Measurements from ENCODE around the gene CD72.

The CD72 gene

DNA sequence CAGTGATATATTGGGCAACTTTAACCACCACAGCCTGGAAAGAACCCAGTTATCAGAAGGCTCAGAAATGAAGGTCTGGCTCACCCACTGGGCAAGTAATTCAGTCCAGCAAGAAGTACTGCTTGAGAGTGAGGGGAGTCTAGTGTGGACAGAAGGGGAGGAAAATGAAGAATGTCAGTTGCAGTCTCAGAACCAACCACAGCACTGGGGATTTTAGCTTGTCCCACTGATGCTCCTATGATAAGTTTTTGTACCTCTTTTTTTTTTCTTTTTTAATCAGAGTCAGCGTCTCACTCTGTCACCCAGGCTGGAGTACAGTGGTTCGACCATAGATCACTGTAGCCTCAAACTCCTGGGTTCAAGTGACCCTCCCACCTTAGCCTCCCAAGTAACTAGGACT lies 9.4 kb upstream of the CD72 start:
- DNase-seq (ENCODE audit: low read depth): no peak
- no peak overlapping the region for H3K4me3 ChIP-seq (ENCODE audit: low read depth, low read length)
- TF ChIP-seq, protein P1, sequence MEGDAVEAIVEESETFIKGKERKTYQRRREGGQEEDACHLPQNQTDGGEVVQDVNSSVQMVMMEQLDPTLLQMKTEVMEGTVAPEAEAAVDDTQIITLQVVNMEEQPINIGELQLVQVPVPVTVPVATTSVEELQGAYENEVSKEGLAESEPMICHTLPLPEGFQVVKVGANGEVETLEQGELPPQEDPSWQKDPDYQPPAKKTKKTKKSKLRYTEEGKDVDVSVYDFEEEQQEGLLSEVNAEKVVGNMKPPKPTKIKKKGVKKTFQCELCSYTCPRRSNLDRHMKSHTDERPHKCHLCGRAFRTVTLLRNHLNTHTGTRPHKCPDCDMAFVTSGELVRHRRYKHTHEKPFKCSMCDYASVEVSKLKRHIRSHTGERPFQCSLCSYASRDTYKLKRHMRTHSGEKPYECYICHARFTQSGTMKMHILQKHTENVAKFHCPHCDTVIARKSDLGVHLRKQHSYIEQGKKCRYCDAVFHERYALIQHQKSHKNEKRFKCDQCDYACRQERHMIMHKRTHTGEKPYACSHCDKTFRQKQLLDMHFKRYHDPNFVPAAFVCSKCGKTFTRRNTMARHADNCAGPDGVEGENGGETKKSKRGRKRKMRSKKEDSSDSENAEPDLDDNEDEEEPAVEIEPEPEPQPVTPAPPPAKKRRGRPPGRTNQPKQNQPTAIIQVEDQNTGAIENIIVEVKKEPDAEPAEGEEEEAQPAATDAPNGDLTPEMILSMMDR (IDR thresholded peaks at IDR 0.05; ENCODE audit: control insufficient read depth, extremely low read depth, insufficient read depth): no peak

DNA sequence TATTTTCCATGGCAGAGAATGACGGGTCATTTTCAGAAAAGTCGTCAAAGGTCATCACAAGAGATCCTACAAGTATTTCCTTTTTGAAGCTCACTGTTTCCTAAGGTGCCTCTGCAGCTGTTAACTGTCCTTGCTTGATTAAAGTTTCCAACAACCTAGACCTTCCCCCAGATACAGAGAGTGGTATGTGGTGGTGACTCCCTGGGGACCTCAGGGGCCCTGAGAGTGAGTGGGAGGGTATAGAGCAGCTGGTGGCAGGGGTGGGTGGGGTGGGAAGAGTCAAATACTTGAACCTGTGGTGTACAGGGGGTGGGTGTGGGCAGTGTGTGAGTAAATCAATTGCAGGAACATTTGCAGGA lies 1.6 kb upstream of the CD72 start:
- no peak overlapping the region for H3K4me3 ChIP-seq (ENCODE audit: low read depth, low read length)
- no peak for DNase-seq (ENCODE audit: low read depth)
- TF ChIP-seq, protein P1 (IDR thresholded peaks at IDR 0.05; ENCODE audit: control insufficient read depth, extremely low read depth, insufficient read depth): no peak

- TF ChIP-seq, protein P1 (IDR thresholded peaks at IDR 0.05; ENCODE audit: control insufficient read depth, extremely low read depth, insufficient read depth): no peak
- no peak overlapping the region for H3K4me3 ChIP-seq (ENCODE audit: low read depth, low read length)
- no peak for DNase-seq (ENCODE audit: low read depth)
Measured at GRCh38 chr9:35618854-35619799, 914 bp upstream of the CD72 start.

GRCh38 chr9:35617548-35617947 lies 665 bp downstream of the CD72 start:
- H3K4me3 ChIP-seq (ENCODE audit: low read depth, low read length): no peak overlapping the region
- TF ChIP-seq, protein P1 (IDR thresholded peaks at IDR 0.05; ENCODE audit: control insufficient read depth, extremely low read depth, insufficient read depth): no peak
- no peak for DNase-seq (ENCODE audit: low read depth)

DNA sequence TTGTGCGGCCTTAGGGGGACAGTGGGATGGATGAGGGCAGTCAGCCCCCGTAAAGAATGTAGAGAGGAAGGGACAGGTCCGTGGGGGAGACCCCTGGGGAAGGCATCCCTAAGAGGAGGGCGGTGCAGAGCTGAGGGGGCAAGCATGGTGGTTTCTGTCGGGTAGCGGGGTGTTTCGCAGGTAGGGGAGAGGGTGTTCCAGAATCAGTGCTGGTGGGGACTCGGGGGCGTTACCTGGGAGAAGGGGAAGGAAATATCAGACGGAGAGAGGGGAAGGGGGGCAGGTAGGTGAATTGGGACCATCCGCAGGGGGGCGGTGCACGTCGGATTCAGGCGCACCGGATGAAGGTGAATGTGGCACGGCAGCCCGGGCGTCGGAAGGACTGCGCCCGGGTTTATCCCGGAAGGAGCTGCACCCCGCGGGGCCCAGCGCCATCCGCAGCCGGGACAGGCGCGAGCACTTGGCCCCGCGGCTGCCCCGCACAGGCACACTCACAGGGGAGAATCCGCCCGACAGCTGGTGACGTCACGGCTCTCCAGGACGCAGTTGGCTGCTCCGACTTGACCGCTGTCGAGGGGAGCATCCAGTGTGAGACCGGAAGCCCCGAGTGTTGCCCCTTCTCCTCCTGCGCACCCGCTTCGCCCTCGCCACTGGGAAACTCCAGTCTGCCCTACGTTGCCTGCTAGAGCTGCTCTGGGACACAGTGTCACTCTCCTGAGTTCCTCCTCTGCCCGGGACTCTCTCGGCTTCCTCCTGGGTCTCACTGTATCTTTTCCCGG lies 1.3 kb downstream of the CD72 start:
- TF ChIP-seq, protein P1 (IDR thresholded peaks at IDR 0.05; ENCODE audit: control insufficient read depth, extremely low read depth, insufficient read depth): no peak
- DNase-seq (ENCODE audit: low read depth): no peak
- no peak overlapping the region for H3K4me3 ChIP-seq (ENCODE audit: low read depth, low read length)

- DNase-seq (ENCODE audit: low read depth): no peak
- TF ChIP-seq, protein P1 (IDR thresholded peaks at IDR 0.05; ENCODE audit: control insufficient read depth, extremely low read depth, insufficient read depth): no peak
- H3K4me3 ChIP-seq (ENCODE audit: low read depth, low read length): no peak overlapping the region
Measured at GRCh38 chr9:35615981-35616680, 2.1 kb downstream of the CD72 start.
